ENCODE measurements around the gene MC1R.
A peak's percentile ranks its signal among the peaks of the same experiment; 100 is the strongest.

Gene MC1R

DNA sequence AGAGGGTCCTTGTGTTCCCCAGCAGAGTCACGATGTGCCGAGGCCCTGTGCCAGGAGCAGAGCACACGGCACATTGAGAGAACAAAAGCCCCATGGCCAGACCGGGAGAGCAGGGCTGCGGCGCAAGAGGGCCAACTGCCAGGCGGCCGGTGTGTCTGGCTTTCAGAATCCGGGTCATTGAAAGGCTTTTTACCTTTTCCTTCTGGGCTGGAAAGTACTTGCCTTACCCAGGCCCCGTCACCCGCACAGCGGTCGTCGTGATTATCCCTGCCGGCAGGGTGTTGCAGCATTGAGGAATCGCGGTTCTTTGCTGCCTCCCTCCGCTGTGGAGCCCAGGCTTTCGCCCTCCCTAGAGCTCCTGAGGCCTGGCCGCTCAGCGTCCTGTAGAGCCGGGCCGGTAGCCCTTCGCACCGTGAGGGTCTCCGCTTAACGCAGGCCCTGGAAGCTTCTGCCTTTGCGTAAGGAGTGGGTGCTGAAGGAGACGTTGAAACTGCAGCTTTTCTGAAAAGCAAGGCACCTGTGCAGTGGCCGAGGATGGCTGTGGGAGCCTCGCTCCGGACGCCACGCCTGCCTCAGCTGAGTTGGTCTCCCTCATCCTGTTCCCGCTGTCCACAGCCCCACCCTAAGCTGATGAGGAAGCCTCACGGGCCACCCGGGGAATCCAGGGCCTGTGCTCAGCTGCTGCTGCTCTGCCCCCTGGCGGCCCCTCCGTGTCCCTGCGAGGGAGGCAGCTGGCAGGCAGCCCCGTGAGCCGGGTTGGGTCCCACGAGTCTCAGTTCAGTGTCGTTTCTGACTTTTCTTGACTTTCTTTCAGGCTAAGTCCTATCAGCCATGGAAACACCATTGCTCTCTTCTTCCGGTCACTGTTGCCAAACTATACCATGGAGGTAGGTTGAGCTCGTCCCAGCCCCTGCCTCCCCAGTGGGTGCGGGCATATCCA, 8.6 kb upstream of the MC1R start:
- H3K18ac ChIP-seq (ENCODE audit: low read length), result peak overlapping the region; percentile 68
- H3K4me2 ChIP-seq (ENCODE audit: insufficient read depth, low read length, poor library complexity, severe bottlenecking), result no peak overlapping the region
- no peak overlapping the region for H2AK5ac ChIP-seq (ENCODE audit: low read depth, low read length)
- no peak overlapping the region for H3K4ac ChIP-seq (ENCODE audit: low read length)
- H3K36me3 ChIP-seq (replicated peaks in 1 of 2; ENCODE audit: control insufficient read depth in 2 of 2, insufficient read depth in 2 of 2, low read length in 2 of 2), result peaks cover 34 to 77% of the 10 kb centered on the region in 2 donors
- no peaks in the 10 kb centered on the region for H3K27me3 ChIP-seq (ENCODE audit: control insufficient read depth in 3 of 3, insufficient read depth in 3 of 3, low read depth in 1 of 3, low read length in 3 of 3)
- H4K8ac ChIP-seq (ENCODE audit: low read depth, low read length), result peak overlapping the region; percentile 72
- H3K9me3 ChIP-seq (replicated peaks in 1 of 2; ENCODE audit: control insufficient read depth in 2 of 2, insufficient read depth in 1 of 2, low read depth in 1 of 2, low read length in 2 of 2), result peaks cover 14 to 18% of the 10 kb centered on the region in 2 donors
- no peak overlapping the region for H3K4me3 ChIP-seq (ENCODE audit: low read length in 2 of 2)
- H2BK120ac ChIP-seq (ENCODE audit: low read depth, low read length), result no peak overlapping the region
- no peak overlapping the region for H4K91ac ChIP-seq (ENCODE audit: low read depth, low read length, poor library complexity)
- H3K14ac ChIP-seq (ENCODE audit: low read length), result no peak overlapping the region
- peak; percentile 40 for DNase-seq (ENCODE audit: low spot score)
- no peak overlapping the region for H2AFZ ChIP-seq (ENCODE audit: low read length)
- peak overlapping the region; percentile 66 for H3K9ac ChIP-seq (ENCODE audit: low read depth, low read length, poor library complexity)
- H2BK5ac ChIP-seq (ENCODE audit: low read length), result peak overlapping the region; percentile 0
- WGBS, 2 donors (ENCODE audit: extremely low coverage in 2 of 2, insufficient read length in 2 of 2, insufficient replicate concordance in 1 of 2), result no CpG with 5 or more reads among the region's 47 CpGs
- no peak overlapping the region for H2BK12ac ChIP-seq (ENCODE audit: low read length)
- H3K27ac ChIP-seq (replicated peaks; ENCODE audit: low read length), result peak overlapping the region; percentile 56
- H3K79me1 ChIP-seq (ENCODE audit: low read depth, low read length), result peaks cover 4% of the 10 kb centered on the region
- peaks cover 0 to 1% of the 10 kb centered on the region in 2 donors for H3K4me1 ChIP-seq (ENCODE audit: control insufficient read depth in 2 of 2, insufficient read depth in 1 of 2, low read depth in 1 of 2, low read length in 2 of 2)
- H3K23ac ChIP-seq (ENCODE audit: low read depth, low read length, poor library complexity), result peak overlapping the region; percentile 81
- H2BK15ac ChIP-seq (ENCODE audit: low read length), result no peak overlapping the region

GRCh38 chr16:89910717-89911354, 7.8 kb upstream of the MC1R start:
- no peak overlapping the region for H3K9ac ChIP-seq (ENCODE audit: low read depth, low read length, poor library complexity)
- no peak overlapping the region for H3K23ac ChIP-seq (ENCODE audit: low read depth, low read length, poor library complexity)
- no peak overlapping the region for H3K4ac ChIP-seq (ENCODE audit: low read length)
- WGBS, 2 donors (ENCODE audit: extremely low coverage in 2 of 2, insufficient read length in 2 of 2, insufficient replicate concordance in 1 of 2), result no CpG with 5 or more reads among the region's 27 CpGs
- DNase-seq (ENCODE audit: low spot score), result no peak
- H2BK12ac ChIP-seq (ENCODE audit: low read length), result no peak overlapping the region
- H2BK120ac ChIP-seq (ENCODE audit: low read depth, low read length), result no peak overlapping the region
- peaks cover 4% of the 10 kb centered on the region for H3K79me1 ChIP-seq (ENCODE audit: low read depth, low read length)
- peak overlapping the region; percentile 72 for H4K8ac ChIP-seq (ENCODE audit: low read depth, low read length)
- no peak overlapping the region for H2AFZ ChIP-seq (ENCODE audit: low read length)
- H4K91ac ChIP-seq (ENCODE audit: low read depth, low read length, poor library complexity), result no peak overlapping the region
- peaks cover 0 to 1% of the 10 kb centered on the region in 2 donors for H3K4me1 ChIP-seq (ENCODE audit: control insufficient read depth in 2 of 2, insufficient read depth in 1 of 2, low read depth in 1 of 2, low read length in 2 of 2)
- H3K4me3 ChIP-seq (ENCODE audit: low read length in 2 of 2), result no peak overlapping the region
- peak overlapping the region; percentile 42 for H3K18ac ChIP-seq (ENCODE audit: low read length)
- H3K27me3 ChIP-seq (ENCODE audit: control insufficient read depth in 3 of 3, insufficient read depth in 3 of 3, low read depth in 1 of 3, low read length in 3 of 3), result no peaks in the 10 kb centered on the region
- H3K27ac ChIP-seq (replicated peaks; ENCODE audit: low read length), result no peak overlapping the region
- no peak overlapping the region for H3K14ac ChIP-seq (ENCODE audit: low read length)
- H2AK5ac ChIP-seq (ENCODE audit: low read depth, low read length), result no peak overlapping the region
- H3K36me3 ChIP-seq (replicated peaks in 1 of 2; ENCODE audit: control insufficient read depth in 2 of 2, insufficient read depth in 2 of 2, low read length in 2 of 2), result peaks cover 28 to 70% of the 10 kb centered on the region in 2 donors
- no peak overlapping the region for H2BK15ac ChIP-seq (ENCODE audit: low read length)
- peaks cover 14 to 18% of the 10 kb centered on the region in 2 donors for H3K9me3 ChIP-seq (replicated peaks in 1 of 2; ENCODE audit: control insufficient read depth in 2 of 2, insufficient read depth in 1 of 2, low read depth in 1 of 2, low read length in 2 of 2)
- no peak overlapping the region for H2BK5ac ChIP-seq (ENCODE audit: low read length)
- no peak overlapping the region for H3K4me2 ChIP-seq (ENCODE audit: insufficient read depth, low read length, poor library complexity, severe bottlenecking)

DNA sequence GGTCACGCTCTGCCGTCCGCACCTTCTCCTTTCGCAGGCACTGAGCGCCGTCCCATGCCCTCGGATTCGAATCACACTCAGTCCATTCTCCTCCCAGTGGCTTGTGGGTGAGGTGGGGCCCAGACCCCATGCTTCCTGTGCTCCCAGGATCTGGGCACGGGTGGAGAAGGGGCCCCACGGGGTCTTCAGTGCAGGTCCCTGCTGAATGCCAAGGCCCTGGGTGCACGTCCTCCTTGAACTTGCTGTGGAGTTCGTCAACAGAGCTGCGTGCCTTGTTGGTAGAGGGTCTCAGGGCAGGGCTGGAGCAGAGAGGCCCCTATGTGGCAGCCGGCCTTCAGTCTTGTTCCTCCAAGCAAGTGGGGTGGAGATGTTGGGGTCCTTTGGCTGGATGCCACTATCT, 7.3 kb upstream of the MC1R start:
- no peak overlapping the region for H3K4me3 ChIP-seq (ENCODE audit: low read length in 2 of 2)
- H2AK5ac ChIP-seq (ENCODE audit: low read depth, low read length), result no peak overlapping the region
- H2BK120ac ChIP-seq (ENCODE audit: low read depth, low read length), result no peak overlapping the region
- H3K9me3 ChIP-seq (replicated peaks in 1 of 2; ENCODE audit: control insufficient read depth in 2 of 2, insufficient read depth in 1 of 2, low read depth in 1 of 2, low read length in 2 of 2), result peaks cover 13 to 15% of the 10 kb centered on the region in 2 donors
- H2BK12ac ChIP-seq (ENCODE audit: low read length), result no peak overlapping the region
- H3K36me3 ChIP-seq (replicated peaks in 1 of 2; ENCODE audit: control insufficient read depth in 2 of 2, insufficient read depth in 2 of 2, low read length in 2 of 2), result peaks cover 24 to 64% of the 10 kb centered on the region in 2 donors
- H3K18ac ChIP-seq (ENCODE audit: low read length), result no peak overlapping the region
- H3K27me3 ChIP-seq (ENCODE audit: control insufficient read depth in 3 of 3, insufficient read depth in 3 of 3, low read depth in 1 of 3, low read length in 3 of 3), result no peaks in the 10 kb centered on the region
- no peak overlapping the region for H3K27ac ChIP-seq (replicated peaks; ENCODE audit: low read length)
- no peak overlapping the region for H2BK15ac ChIP-seq (ENCODE audit: low read length)
- no peak overlapping the region for H4K91ac ChIP-seq (ENCODE audit: low read depth, low read length, poor library complexity)
- no peak overlapping the region for H2AFZ ChIP-seq (ENCODE audit: low read length)
- H3K23ac ChIP-seq (ENCODE audit: low read depth, low read length, poor library complexity), result no peak overlapping the region
- WGBS, 2 donors (ENCODE audit: extremely low coverage in 2 of 2, insufficient read length in 2 of 2, insufficient replicate concordance in 1 of 2), result no CpG with 5 or more reads among the region's 14 CpGs
- no peak overlapping the region for H3K4me2 ChIP-seq (ENCODE audit: insufficient read depth, low read length, poor library complexity, severe bottlenecking)
- peaks cover 4% of the 10 kb centered on the region for H3K79me1 ChIP-seq (ENCODE audit: low read depth, low read length)
- H3K4me1 ChIP-seq (ENCODE audit: control insufficient read depth in 2 of 2, insufficient read depth in 1 of 2, low read depth in 1 of 2, low read length in 2 of 2), result peaks cover 0 to 1% of the 10 kb centered on the region in 2 donors
- H3K9ac ChIP-seq (ENCODE audit: low read depth, low read length, poor library complexity), result no peak overlapping the region
- no peak overlapping the region for H3K14ac ChIP-seq (ENCODE audit: low read length)
- DNase-seq (ENCODE audit: low spot score), result no peak
- no peak overlapping the region for H4K8ac ChIP-seq (ENCODE audit: low read depth, low read length)
- H2BK5ac ChIP-seq (ENCODE audit: low read length), result no peak overlapping the region
- H3K4ac ChIP-seq (ENCODE audit: low read length), result no peak overlapping the region

GRCh38 chr16:89912143-89912542, 6.5 kb upstream of the MC1R start:
- Histone ChIP-seq H4K91ac (ENCODE audit: low read depth, low read length, poor library complexity) (no peak overlapping the region), H3K14ac (ENCODE audit: low read length) (no peak overlapping the region), H2BK5ac (ENCODE audit: low read length) (no peak overlapping the region), H3K4me3 (ENCODE audit: low read length in 2 of 2) (no peak overlapping the region), H2BK120ac (ENCODE audit: low read depth, low read length) (no peak overlapping the region), H3K4ac (ENCODE audit: low read length) (no peak overlapping the region), H3K36me3 (replicated peaks in 1 of 2; ENCODE audit: control insufficient read depth in 2 of 2, insufficient read depth in 2 of 2, low read length in 2 of 2) (peaks cover 16 to 56% of the 10 kb centered on the region in 2 donors), H3K4me1 (ENCODE audit: control insufficient read depth in 2 of 2, insufficient read depth in 1 of 2, low read depth in 1 of 2, low read length in 2 of 2) (peaks cover 0 to 1% of the 10 kb centered on the region in 2 donors), H3K4me2 (ENCODE audit: insufficient read depth, low read length, poor library complexity, severe bottlenecking) (no peak overlapping the region), H3K18ac (ENCODE audit: low read length) (no peak overlapping the region), H3K27ac (replicated peaks; ENCODE audit: low read length) (no peak overlapping the region), H2BK15ac (ENCODE audit: low read length) (no peak overlapping the region), H3K79me1 (ENCODE audit: low read depth, low read length) (peaks cover 4% of the 10 kb centered on the region), H2AFZ (ENCODE audit: low read length) (no peak overlapping the region), H3K9me3 (replicated peaks in 1 of 2; ENCODE audit: control insufficient read depth in 2 of 2, insufficient read depth in 1 of 2, low read depth in 1 of 2, low read length in 2 of 2) (peaks cover 5 to 7% of the 10 kb centered on the region in 2 donors), H2BK12ac (ENCODE audit: low read length) (no peak overlapping the region), H4K8ac (ENCODE audit: low read depth, low read length) (no peak overlapping the region), H2AK5ac (ENCODE audit: low read depth, low read length) (no peak overlapping the region), H3K23ac (ENCODE audit: low read depth, low read length, poor library complexity) (no peak overlapping the region), H3K27me3 (ENCODE audit: control insufficient read depth in 3 of 3, insufficient read depth in 3 of 3, low read depth in 1 of 3, low read length in 3 of 3) (no peaks in the 10 kb centered on the region), H3K9ac (ENCODE audit: low read depth, low read length, poor library complexity) (no peak overlapping the region)
- no CpG with 5 or more reads among the region's 13 CpGs for WGBS, 2 donors (ENCODE audit: extremely low coverage in 2 of 2, insufficient read length in 2 of 2, insufficient replicate concordance in 1 of 2)
- DNase-seq (ENCODE audit: low spot score), result no peak

Data from neuronal stem cell (in vitro differentiated cells).